ENCODE results near the gene STK11IP. TPM values are rescaled to one million over a fixed set of nuclear protein-coding genes. Genes with fewer than 3 reads are reported as not detected.

Gene STK11IP
- total RNA-seq, 1 donor from 2014 or later: 34.5 TPM

DNA sequence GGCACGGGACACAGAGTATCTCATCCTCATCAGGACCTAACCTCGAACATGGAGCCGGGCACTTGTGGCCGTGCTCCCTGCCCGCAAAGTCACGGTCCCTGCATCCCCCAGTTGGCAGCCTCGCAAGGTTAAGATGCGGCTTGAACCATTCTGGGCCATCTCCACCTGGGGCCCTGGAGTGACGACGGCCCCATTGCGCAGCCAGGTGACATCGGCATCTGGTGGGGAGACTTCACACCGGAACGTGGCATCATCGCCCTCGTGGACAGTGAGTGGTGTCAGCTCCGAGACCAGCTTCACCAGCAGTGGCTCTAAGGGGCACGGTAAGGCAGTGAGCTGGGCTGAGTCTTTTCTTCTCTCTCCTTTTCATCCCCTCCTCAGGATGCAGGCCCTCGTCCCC, 41.2 kb upstream of the STK11IP start:
- H3K4me3 Mint-ChIP-seq (ENCODE audit: unreplicated experiment): no peak overlapping the region
- peaks cover 8% of the 10 kb centered on the region for H3K4me1 Mint-ChIP-seq (ENCODE audit: low read depth, unreplicated experiment)
- peaks cover 16% of the 10 kb centered on the region for H3K27me3 Mint-ChIP-seq (ENCODE audit: unreplicated experiment)
- DNase-seq: no peak
- H3K36me3 Mint-ChIP-seq (ENCODE audit: unreplicated experiment): peaks cover 5% of the 10 kb centered on the region
- TF ChIP-seq, protein P1, sequence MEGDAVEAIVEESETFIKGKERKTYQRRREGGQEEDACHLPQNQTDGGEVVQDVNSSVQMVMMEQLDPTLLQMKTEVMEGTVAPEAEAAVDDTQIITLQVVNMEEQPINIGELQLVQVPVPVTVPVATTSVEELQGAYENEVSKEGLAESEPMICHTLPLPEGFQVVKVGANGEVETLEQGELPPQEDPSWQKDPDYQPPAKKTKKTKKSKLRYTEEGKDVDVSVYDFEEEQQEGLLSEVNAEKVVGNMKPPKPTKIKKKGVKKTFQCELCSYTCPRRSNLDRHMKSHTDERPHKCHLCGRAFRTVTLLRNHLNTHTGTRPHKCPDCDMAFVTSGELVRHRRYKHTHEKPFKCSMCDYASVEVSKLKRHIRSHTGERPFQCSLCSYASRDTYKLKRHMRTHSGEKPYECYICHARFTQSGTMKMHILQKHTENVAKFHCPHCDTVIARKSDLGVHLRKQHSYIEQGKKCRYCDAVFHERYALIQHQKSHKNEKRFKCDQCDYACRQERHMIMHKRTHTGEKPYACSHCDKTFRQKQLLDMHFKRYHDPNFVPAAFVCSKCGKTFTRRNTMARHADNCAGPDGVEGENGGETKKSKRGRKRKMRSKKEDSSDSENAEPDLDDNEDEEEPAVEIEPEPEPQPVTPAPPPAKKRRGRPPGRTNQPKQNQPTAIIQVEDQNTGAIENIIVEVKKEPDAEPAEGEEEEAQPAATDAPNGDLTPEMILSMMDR (IDR thresholded peaks at IDR 0.05; ENCODE audit: partially characterized antibody, unreplicated experiment): no peak
- H3K27ac Mint-ChIP-seq (ENCODE audit: unreplicated experiment): no peak overlapping the region
- peaks cover 7% of the 10 kb centered on the region for H3K9me3 Mint-ChIP-seq (ENCODE audit: unreplicated experiment)

DNA sequence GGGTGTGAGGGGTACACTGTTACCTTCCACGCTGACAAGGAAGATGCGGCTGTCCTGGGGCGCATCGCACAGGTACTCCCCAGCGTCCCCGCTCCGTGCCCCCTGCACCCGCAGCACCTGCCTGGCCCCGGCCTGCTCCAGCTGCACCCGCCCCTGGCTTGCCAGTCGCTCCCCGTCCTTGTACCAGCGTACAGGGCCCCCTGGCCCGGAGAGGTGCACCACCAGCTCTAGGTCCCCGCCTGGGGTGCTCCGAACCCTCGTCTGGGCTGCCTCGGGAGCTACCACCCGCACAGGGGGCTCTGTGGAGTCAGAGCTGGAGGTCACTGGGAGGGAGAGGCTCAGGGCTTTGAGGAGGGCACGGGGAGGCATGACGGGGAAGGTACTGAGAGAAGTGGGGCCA, 40.3 kb upstream of the STK11IP start:
- Mint-ChIP-seq H3K27ac (ENCODE audit: unreplicated experiment) (no peak overlapping the region), H3K27me3 (ENCODE audit: unreplicated experiment) (peaks cover 16% of the 10 kb centered on the region), H3K4me3 (ENCODE audit: unreplicated experiment) (no peak overlapping the region), H3K4me1 (ENCODE audit: low read depth, unreplicated experiment) (peaks cover 14% of the 10 kb centered on the region), H3K36me3 (ENCODE audit: unreplicated experiment) (peaks cover 5% of the 10 kb centered on the region), H3K9me3 (ENCODE audit: unreplicated experiment) (peaks cover 8% of the 10 kb centered on the region)
- TF ChIP-seq, protein P1 (IDR thresholded peaks at IDR 0.05; ENCODE audit: partially characterized antibody, unreplicated experiment): no peak
- no peak for DNase-seq

DNA sequence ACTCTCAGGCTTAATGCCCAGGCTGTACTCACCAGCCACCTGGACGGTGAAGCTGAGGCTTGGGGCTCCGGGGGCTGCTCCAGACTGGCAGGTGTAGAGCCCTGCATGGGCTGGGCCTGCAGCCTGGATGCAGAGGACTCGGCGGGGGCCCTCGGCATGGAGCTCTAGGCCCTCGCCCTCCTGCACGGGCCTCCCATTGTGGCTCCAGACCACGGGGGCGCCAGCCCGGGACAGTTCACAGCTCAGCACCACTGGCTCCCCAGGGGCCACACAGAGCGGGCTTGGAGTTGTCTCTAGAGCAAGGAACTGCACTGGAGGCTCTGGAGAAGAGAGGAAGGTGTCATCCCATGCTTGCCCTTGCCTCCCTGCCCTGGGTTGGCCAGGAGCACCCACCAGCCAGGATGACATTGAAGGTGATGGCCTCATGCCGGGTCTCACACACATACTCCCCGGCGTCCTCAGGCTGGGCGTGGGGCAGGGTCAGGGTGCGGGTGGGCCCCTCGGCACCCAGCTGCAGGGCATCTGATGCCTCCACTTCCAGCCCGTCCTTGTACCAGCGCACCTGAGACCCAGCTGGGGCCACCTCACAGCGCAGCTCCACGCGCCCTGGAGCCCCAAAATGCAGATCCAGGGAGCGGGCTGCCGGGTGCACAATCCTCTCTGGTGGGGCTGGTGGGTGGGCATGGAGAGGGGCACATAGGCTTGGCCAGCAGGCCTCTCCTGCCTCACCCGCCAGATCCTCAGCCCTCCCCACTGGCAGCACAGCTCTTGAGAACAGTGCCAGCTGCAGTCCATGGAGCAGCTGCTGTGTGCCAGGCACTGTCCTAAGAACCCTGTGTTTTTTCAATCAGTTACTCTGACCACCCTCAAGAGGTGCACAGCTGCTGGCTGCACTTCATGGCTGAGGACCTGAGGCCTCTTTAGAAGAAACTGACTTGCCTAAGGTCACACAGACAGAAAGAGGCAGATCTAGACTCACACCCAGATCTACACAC, 39.6 kb upstream of the STK11IP start:
- peaks cover 21% of the 10 kb centered on the region for H3K4me1 Mint-ChIP-seq (ENCODE audit: low read depth, unreplicated experiment)
- H3K9me3 Mint-ChIP-seq (ENCODE audit: unreplicated experiment): peaks cover 12% of the 10 kb centered on the region
- H3K36me3 Mint-ChIP-seq (ENCODE audit: unreplicated experiment): peaks cover 5% of the 10 kb centered on the region
- H3K27me3 Mint-ChIP-seq (ENCODE audit: unreplicated experiment): peaks cover 18% of the 10 kb centered on the region
- no peak overlapping the region for H3K4me3 Mint-ChIP-seq (ENCODE audit: unreplicated experiment)
- TF ChIP-seq, protein P1 (IDR thresholded peaks at IDR 0.05; ENCODE audit: partially characterized antibody, unreplicated experiment): no peak
- no peak overlapping the region for H3K27ac Mint-ChIP-seq (ENCODE audit: unreplicated experiment)
- DNase-seq: no peak

GRCh38 chr2:219559156-219559915, 38.3 kb upstream of the STK11IP start:
- Mint-ChIP-seq H3K36me3 (ENCODE audit: unreplicated experiment) (peaks cover 5% of the 10 kb centered on the region), H3K9me3 (ENCODE audit: unreplicated experiment) (peaks cover 8% of the 10 kb centered on the region), H3K27ac (ENCODE audit: unreplicated experiment) (no peak overlapping the region), H3K27me3 (ENCODE audit: unreplicated experiment) (peaks cover 10% of the 10 kb centered on the region), H3K4me1 (ENCODE audit: low read depth, unreplicated experiment) (peaks cover 26% of the 10 kb centered on the region), H3K4me3 (ENCODE audit: unreplicated experiment) (no peak overlapping the region)
- TF ChIP-seq, protein P1 (IDR thresholded peaks at IDR 0.05; ENCODE audit: partially characterized antibody, unreplicated experiment): no peak
- no peak for DNase-seq

Data from glutamatergic neuron (in vitro differentiated cells).